GM18873 (cell line): ENCODE measurements around the gene QSOX1.

Experiments
- ATAC-seq: cut with Tn5 transposase; IDR thresholded peaks from one replicate; pipeline ENCODE4 v1.9.1; 2021; ENCODE audit warnings: mild to moderate bottlenecking, moderate library complexity, moderate number of reproducible peaks; ENCODE audit not compliant: unreplicated experiment, low FRiP score

QSOX1 gene

DNA sequence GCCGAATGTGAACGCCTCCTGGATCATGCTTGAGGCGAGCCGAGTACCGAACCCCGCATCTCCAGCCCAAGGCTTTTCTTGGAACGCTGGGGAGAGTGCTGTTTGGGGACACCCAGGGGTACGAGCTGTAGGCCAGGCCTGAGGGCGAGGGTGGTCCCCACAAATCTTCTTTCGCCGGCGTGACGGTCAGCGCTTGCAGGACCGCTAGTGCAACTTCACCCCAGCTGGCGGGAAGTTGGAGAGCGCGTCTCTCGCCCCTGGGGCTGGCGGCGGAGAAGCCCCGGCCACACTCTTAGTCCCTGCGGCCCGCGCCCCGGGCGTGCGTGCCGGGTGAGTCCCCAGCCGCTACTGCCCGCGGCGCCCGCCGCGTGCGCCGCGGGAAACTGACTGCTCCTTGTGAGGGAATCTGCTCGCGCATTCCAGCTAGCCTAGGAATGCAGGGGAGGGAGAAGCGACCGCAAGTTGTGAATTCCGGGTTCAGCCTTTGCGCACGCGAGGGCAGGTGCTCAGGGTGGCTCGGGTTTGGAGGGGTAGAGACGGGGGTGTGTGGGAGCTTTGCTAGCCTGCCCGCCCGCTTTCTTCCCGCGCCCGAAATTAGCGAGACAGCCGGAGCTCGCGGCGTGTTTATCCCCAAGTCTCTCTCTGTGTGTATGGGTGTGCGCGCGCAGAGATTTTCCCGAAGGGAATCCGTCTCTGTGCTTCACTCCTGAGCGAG is 76.3 kb downstream of the QSOX1 start:
- ATAC-seq, result no peak

DNA sequence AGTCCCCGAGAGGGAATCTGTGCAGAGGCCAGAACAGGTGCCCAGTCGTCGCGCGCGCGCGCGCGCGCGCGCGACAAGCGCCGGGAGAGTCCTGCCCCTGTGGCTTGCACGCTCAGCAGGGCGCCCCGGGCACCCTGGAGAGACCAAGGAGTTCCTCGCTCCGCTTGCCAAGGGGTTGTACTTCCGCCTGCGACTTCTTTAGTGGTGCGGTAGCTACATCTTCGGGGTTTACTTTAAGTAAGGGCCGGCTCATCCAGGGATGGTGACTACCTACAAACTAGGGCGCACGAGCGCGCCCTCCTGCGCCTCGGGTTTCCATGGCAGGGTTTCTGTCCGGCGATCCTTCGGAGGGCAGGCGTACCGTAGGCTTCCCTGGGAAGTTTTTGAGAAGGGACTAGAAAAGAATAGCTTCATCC is 76.8 kb downstream of the QSOX1 start:
- no peak for ATAC-seq

DNA sequence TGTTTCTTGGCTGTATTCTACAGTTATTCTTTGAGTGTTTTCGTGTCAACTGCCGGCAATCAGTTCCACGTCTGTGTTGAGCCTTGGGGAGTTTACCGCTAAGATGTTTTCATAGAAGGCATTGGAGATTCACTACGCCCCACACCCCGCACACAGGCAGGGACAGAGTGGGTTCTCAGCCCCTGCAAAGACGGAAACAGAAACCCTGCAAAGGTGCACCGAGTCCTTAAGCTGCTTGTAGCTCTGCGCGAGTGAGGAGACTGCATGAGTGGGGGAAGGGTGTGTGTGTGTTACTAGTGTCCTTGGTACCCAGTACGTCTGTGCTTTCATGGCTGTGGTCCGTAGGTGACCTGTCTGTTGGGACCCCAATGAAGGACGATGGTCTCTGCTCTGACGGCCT is 77.3 kb downstream of the QSOX1 start:
- no peak for ATAC-seq

DNA sequence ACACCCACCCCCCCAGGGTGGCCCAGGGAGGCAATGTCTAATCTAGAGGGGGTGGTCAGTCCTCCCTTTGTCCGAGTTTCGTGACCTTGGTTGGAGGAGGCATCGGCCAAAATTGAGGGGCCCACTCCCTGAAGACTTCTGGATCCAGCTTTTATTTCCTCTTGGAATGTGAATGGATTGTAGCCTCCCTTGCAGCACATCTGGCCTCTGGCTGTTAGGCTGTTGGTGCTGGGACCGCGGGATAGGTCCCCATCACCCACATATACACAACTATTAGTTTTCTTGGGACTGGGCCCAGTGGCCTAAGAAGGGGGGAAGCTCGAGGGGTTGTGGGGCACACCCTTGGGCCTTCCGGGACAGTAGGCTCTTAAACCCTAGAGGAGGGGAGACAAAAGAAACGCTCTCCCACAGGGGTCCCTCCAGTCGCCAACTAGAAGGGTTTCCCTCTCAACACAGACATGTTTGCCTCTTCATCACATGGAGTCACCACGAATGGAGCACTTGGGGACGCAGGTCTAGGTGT is 77.9 kb downstream of the QSOX1 start:
- no peak for ATAC-seq

DNA sequence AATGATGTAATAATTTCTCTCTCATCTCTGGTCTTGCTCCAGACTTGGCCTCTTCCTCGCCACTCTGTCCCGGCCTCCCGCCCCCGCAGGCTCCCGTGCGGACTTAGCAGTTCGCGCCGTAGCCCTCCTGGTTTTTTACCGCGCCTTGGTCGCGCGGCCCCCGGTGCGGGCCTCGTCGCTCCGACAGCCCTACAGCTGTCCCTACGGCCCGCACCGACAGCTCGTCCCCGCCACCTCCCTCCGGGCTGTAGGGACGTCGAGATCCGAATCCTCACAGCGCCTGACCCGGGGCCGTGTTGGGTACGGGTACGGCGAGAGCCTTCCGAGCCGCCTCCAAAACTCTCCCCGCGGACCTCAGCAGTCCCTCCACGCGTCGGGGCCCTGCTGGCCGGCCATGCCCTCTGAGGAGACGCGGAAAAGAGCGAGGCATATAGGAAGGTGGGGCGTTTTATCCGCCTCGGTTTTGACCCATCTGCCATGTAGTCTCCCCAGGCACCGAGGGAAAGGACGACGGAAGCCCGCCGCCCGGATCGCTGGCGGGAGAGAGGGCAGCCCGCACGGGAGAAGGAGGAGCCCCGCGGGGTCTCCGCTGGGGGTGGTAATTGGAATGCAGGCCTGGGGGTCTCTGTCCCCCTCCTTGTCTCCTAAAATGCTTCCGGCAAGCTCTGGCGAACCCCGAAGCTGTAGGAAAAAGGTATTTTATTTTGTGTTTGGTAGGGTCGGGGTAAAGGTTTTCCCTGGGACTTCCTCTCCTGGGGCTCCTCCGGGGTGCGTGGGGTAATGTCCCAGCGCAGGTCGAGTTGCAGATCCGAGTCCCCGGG is 78.7 kb downstream of the QSOX1 start:
- no peak for ATAC-seq

DNA sequence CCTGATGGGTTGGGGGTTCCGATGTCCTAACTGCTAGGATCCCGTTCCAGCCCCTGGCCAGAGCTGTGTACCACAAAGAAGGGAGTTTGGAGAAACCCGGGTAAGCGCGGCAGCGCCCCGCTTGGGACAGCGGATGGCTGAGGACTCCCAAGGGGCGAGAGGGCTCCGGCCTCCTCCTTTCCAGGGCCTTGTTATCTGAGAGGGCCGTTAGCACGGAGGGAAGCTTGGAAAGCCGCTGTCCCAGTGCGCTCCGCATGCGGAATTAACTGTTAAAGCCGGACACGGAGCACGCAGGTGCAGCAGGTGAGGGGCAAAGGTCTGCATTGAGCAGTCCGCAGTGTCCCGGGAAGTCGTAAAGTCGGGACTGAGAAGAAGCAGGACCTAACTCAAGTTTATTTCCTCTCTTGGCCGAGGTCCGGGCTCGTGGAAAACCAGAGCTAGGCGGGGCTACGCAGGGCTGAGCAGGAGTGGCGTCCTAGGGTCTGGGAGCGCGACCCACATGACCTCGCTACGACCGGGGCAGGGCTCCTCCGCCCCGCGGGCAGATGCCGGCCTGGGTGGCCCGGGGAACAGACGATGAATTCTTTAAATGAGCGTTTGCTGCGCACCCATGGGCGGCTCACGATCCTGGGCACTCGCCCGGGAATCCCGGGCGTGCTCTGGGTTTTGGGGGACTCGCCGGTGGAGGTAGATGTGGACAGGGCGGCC is 79.9 kb downstream of the QSOX1 start:
- no peak for ATAC-seq

DNA sequence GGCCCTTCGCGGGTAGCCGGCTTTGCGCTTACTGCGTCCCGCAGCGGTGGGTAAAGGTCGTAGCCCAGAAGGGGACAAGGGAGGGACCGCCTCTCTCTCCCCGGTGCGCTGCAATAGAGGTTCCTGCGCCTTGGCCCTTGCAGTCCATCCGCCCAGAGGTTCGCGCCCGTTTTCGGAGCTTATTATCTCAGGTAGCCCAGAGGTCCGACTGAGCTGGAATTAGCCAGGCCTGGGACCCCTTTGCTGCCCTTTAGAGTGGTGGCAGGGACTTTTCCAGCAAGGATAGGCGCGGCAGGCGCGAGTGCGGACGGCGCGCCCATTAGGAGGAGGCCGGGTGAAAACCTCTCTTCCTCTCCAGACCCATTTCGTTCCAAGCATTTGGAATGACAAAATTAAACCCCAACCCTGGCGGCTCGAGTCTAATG is 80.4 kb downstream of the QSOX1 start:
- ATAC-seq, result no peak

DNA sequence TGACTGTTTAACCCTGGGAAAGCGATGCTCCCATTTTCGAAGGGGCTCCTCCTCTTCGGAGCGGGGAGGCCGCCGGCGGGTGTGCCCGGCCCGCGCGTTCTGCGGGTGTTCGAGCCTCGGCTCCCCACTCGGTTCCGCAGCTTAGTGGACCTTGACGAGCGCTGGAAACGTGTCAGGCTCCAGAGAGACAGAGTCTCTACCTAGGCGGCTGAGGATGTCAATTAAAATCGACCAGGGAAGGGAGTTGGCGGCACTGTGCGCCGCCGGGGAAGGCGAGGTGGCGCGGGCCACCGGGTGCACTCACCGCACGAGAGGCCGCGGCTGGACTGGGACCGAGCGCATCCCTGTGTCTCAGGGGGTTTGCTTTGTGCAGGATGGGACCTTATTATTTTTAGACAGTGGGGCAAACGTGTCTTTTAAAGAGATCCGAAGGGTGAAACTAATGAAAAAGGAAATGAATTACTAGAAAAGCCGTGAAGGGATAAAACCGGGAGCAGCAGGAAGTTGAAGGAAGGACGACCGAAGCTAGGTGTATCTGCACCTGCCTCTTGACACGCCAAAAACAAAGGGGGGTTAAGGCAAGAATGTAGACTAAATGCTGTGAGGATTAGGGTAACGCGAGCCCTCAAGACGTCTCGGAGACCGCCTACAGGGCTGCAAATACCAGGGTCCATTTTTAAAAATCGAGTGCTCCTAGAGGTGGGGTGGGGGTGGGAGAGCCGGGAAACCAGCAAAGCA is 81.0 kb downstream of the QSOX1 start:
- no peak for ATAC-seq

DNA sequence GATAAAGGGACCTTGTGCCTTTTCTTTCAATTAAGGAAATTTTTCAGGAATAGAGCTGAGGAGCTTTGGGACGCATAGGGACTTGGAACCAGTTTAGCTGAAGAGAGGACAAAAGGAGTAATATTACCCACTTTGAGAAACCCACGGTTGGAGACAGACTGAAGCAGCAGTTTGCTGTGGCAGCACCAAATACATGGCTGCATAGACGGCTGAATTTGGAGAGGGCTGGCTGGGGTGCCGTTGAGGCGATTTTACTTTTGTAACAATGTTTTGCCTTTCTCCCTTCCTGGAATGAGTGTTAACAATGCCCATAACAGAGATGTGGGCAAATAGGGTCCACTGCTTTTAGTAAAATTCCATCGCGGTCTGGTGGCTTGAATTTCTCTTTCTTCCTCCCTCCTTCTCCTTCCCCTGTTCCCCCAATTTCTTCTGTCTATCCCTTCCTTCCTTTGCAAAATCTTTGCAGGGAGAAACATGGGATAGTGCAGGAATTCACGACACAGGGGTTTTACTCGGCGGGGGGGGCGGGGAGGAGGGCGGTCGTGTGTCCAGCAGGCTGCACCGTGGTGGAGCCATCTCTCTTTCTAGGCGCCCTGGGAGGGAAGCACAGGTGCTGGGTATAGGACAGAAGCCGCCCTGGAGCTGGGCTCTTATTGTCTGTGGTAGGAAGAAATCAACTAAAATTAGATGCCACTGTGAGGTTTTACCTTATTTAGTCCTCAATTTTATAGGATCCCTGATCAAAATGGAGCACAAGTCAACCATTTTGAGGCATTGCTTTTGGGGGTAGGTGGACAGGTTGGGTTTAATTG is 82.2 kb downstream of the QSOX1 start:
- ATAC-seq, result no peak

DNA sequence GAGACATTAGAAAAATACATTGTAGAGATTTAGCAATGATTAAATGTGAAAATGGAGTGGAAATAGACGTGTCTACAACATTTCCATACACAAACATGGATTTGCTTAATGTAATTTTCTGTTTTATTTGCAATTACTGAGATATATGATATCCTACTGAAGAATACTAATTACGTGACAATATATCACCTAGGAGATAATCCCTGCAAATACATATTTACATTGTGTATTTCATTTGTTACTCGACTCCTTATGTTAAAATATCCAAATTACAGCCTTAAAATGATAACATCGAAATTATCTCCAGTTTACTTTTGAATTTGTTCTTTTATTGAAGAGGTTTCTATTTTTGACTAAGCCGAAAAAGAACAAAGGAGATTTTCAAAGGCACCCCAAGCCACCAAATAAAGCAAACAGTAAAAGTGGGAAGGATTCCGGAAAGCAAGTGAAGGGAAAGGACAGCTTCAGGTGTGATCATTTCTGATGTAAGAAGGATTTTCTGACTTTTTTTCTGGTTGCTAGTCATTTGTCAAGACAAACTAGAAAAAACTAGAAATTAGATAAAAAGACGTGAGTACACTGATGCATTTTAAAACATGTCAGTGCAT is 83.3 kb downstream of the QSOX1 start:
- ATAC-seq, result no peak

DNA sequence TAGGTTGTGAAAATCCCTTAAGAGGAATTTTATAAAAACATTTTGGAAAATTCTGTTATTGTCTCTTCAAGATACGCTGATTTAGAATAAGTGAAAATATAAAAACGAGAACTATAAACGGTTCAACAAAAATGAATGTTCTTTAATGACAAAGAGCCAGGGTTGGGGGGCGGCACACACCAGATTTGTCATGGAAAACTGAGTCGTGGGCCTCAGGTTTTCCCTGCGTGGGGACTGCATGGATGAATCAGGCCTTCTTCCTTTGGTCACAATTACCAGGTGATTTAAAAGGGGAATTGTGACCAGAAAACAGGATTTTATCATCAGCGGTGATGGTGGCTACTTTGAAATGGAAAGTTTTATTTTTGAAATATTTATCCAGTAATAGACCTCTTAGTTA is 84.0 kb downstream of the QSOX1 start:
- ATAC-seq, result no peak

DNA sequence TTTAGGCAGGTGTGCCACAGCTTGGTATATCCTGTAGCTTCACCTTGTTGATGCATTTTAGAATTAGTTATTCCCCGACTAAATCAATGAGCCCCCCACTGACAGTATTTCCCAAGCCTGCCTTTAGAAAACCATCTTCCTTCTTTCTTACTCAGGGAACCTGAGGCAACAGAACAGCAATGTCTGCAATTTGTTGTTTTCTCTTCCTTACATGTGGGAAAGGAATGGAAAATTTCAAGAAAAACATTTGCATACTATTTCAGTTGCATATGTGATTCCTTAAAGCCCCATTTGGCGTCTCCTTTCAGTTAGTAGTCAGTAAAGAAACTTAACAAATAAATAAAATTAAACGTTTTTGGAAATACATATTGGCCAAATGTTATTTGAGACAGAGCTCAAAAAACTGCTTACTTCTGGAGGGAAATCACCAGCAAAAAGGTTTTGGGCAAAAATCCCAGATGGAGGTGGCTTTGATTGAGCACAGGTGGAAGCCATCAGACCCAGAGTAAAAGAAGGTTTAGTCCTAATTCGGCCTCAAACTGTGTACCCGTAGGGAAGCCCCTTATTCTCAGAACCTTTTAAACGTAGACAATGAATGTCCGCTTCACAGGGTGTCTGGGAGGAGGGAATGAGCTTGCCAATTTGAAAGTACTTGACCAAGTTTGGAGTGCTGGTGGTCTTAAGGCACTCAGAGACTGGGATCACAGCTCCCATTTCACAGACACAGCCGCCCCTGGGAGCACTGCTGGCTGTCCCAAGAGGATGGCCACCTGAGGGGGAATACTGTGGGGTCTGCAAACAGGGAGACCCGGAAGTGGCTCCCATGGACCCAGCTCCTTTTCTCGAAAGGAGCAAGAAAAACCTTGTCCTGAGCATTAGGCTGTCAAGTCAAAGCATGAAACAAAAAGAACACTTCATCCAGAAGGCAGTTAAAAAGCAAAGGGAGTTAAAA is 84.8 kb downstream of the QSOX1 start:
- no peak for ATAC-seq

DNA sequence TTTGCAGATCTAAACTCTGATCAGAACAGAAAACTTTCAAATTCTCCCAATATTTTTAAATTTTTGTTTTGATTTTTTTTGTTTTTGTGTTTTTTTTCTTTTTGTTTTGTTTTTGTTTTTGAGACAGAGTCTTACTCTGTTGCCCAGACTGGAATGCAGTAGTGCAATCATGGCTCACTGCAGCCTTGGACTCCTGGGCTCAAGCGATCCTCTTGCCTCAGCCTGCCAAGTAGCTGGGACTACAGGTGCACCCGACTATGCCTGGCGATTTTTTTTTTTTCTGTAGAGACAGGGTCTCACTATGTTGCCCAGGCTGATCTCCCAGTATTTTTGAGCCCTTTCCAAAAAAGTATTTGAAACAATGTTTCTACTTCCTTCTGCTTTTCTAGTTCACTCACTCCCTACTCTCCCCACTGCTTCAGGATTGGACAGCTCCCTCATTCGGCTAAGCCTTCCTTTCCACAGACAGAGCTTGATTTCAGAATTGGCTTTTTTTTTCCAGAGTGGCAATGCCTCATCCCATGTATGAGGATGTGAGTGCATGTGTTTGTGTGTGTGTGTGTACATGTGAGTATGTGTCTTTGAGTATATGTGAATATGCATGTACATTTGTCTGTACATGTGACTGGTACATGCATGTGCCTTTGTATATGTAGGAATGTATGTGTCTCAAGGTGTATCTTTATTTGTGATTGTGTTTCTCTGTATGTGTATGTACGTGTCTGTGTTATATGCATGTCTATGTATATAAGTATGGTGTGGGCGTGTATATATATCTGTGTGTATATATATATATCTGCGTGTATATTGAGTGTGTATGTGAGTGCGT is 87.3 kb downstream of the QSOX1 start:
- ATAC-seq, result no peak

DNA sequence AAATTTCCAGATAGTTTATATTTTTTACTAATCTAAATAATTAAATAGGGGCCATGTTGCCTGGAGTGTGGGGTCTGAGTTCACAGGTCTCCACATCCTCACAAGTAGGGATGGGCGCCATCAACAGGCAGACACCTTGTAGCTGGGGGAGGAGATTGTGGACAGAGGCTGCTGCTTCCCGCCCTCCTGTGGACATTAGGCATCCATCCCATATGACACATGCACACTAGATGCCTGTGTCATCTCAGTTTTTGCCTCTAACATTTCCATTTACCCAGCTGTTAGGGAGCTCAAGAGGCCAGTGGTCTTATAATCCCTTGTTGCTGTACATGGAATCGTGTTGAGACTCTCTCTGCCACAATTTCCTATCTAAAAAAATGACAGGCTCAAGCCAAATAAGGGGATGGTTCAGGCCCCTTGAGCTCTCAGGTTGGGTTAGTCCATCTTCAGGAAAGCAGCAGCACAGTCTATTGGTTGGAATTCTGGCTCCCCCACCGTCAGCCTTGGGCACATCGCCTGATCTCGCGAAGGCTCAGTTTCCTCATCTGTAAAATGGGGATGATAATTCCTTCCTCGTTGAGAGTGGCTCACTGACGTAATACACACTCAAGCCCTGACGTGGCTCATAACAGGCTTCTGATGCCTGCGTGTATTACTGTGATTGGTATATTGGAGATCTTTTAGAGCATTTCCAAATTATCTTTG is 89.0 kb downstream of the QSOX1 start:
- ATAC-seq, result no peak

DNA sequence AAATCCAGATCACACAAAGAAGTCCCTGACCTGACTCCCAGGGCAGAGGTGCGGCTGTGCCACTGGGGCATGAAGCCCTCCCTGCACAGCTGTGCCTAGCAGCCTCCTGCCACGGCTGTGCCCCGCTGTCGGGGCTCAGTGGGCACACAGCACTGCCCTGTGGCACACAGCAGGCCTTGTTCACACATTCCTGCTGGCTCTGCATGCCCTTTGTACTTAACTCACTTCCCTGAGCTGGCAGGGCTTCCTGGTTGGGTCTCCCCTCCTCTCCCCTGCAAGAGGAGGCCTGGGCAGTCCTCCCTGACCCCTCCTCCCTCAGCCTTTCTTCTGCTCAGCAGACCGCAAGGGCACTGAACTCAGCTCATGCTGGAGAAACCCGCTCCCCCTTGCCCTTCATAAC is 90.2 kb downstream of the QSOX1 start:
- no peak for ATAC-seq

DNA sequence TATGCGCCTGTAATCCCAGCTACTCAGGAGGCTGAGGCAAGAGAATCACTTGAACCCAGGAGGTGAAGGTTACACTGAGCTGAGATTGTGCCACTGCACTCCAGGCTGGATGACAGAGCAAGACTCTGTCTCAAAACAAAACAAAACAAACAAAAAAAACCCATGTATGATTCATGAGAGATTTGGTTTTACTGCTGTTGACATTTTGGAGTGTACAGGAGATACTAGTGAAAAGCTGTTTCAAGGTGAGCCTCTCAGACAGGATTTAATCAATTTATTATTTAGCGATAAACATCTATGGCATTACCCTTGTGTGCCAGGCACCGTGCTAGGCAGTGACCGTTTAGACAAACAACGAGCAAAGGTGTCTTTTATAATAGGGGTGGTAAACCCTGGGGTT is 91.9 kb downstream of the QSOX1 start:
- no peak for ATAC-seq

DNA sequence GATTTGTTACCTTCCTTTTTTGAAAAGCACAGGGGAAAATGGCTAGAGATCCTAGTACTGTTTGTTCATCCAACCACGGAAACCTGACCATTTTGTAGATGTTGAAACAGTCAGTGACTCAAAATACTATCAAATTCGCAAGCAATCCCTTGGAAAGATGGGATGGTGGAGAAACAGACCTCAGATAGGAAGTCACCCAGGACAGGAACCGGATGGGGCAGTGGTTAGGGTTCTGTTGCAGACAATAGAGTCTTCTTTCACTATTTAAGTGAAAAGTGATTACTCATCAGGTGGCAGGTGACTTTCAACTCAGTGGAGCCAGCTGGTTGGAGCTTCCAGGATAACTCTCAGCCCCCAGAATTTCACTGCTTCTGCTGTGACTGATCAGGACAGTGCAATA is 92.4 kb downstream of the QSOX1 start:
- no peak for ATAC-seq
